ENCODE measurements around the gene THNSL1.

The THNSL1 gene

GRCh38 chr10:25047088-25047487 is 30.7 kb downstream of the THNSL1 start:
- CTCF ChIA-PET = no interaction called here
- H3K4me3 ChIP-seq (ENCODE audit: low read depth, low read length) = no peak overlapping the region
- POLR2A ChIA-PET = no interaction called here
- no peak for TF ChIP-seq CTCF (IDR thresholded peaks at IDR 0.05; ENCODE audit: insufficient read depth, low read length, missing control alignments)
- no peak for DNase-seq (ENCODE audit: low read depth, low spot score)

DNA sequence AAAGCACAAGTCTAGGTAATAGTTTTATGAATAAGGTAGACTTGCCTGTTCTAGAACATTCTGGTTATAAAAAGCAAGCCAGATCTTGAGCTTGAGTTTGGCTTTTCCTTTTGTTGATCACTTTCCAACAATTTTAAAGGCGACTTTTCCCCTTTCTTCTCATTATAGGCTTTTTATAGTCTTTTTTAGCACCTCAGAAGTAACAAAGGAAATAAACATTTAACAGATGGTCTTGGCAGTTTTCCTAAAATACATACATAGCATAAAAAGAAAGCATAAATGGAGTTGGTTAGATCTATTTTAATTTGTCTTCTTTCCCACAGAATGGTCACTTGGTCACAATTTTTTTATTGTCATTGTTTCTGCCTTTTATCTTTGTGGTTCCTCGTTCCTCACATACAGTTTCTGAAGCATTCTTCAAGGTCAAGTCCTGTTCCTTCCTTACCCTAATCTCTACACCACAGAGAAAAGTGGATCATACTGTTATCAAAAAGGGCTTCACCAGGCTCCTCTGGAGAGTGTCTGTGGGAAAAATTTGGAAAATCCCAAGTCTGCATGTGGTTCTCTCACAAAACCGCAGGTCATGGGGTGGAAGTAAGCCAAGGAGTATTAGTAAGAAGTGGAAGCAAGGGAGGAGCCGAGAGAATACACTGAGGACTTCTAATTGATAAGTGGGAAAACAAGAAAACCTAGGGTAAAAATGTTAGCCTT is 31.3 kb downstream of the THNSL1 start:
- no peak overlapping the region for H3K4me3 ChIP-seq (ENCODE audit: low read depth, low read length)
- ChIA-PET POLR2A (no interaction called here), CTCF (no interaction called here)
- DNase-seq (ENCODE audit: low read depth, low spot score) = no peak
- no peak for TF ChIP-seq CTCF (IDR thresholded peaks at IDR 0.05; ENCODE audit: insufficient read depth, low read length, missing control alignments)

DNA sequence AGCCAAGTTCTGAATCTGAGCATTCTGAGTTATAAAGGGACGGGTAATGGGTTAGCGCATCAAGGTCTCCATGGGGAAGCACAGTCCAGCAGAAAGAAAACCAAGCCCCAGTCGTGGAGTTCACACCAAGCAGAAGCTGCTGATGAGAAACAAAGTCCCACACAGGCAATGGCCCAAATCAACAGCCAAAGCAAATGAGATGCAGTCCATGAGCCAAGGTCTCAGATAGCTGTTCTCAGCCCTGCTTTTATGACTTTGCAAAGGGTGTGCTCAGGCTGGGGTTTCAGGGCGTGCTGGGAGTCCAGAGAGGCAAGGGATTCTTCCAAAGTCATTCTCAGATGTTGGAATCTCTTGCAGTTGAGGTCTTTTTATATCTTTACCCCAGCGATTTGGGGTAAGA is 32.0 kb downstream of the THNSL1 start:
- ChIA-PET CTCF (no interaction called here), POLR2A (no interaction called here)
- no peak overlapping the region for H3K4me3 ChIP-seq (ENCODE audit: low read depth, low read length)
- TF ChIP-seq CTCF (IDR thresholded peaks at IDR 0.05; ENCODE audit: insufficient read depth, low read length, missing control alignments) = no peak
- DNase-seq (ENCODE audit: low read depth, low spot score) = no peak

DNA sequence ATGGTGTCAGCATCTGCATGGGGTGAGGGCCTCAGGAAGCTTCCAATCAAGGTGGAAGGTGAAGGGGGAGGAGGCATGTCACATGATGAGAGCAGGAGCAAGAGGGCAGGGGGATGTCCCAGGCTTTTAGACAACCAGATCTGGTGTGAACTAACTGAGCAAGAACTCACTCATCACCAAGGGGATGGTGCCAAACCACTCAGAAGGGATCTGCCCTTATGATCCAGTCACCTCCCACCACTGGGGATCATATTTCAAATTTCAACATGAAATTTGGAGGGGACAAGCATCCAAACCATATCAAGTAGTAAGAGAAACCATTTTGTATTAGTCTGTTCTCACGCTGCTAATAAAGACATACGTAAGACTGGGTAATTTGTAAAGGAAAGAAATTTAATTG is 33.6 kb downstream of the THNSL1 start:
- TF ChIP-seq CTCF (IDR thresholded peaks at IDR 0.05; ENCODE audit: insufficient read depth, low read length, missing control alignments) = no peak
- POLR2A ChIA-PET = no interaction called here
- CTCF ChIA-PET = no interaction called here
- H3K4me3 ChIP-seq (ENCODE audit: low read depth, low read length) = no peak overlapping the region
- DNase-seq (ENCODE audit: low read depth, low spot score) = no peak

- ChIA-PET POLR2A (no interaction called here), CTCF (no interaction called here)
- no peak for DNase-seq (ENCODE audit: low read depth, low spot score)
- no peak overlapping the region for H3K4me3 ChIP-seq (ENCODE audit: low read depth, low read length)
- TF ChIP-seq CTCF (IDR thresholded peaks at IDR 0.05; ENCODE audit: insufficient read depth, low read length, missing control alignments) = no peak
These were observed 34.0 kb downstream of the THNSL1 start for GRCh38 chr10:25050402-25050801.

- no peak for DNase-seq (ENCODE audit: low read depth, low spot score)
- CTCF ChIA-PET = no interaction called here
- H3K4me3 ChIP-seq (ENCODE audit: low read depth, low read length) = no peak overlapping the region
- TF ChIP-seq CTCF (IDR thresholded peaks at IDR 0.05; ENCODE audit: insufficient read depth, low read length, missing control alignments) = no peak
- POLR2A ChIA-PET = no interaction called here
These were observed 35.6 kb downstream of the THNSL1 start for GRCh38 chr10:25052012-25052411.

Measured in AG04449 (cell line).